Keratinocyte (primary cell): ENCODE measurements around the gene PLEKHG4. TPM values are rescaled to one million over a fixed set of nuclear protein-coding genes. Genes with fewer than 3 reads are reported as not detected.

Source experiments
- DNase-seq: peaks from one replicate; pipeline ENCODE4 v3.0.0-alpha.2; 2011; ENCODE audit warnings: low read depth, missing footprints, low spot score
- FAIRE-seq: peaks from 2 replicates; lab custom pipeline; 2011; peaks lifted over from hg19 to GRCh38; lab: Jason Lieb, UNC
- H2AFZ ChIP-seq: 2 replicates; pipeline ENCODE4 v1.6.0; 2012; ENCODE audit warnings: low read length, control low read depth, inconsistent platforms; ENCODE audit not compliant: control insufficient read depth
- H3K27ac ChIP-seq: 2 replicates; pipeline ENCODE4 v1.5.1; 2011; ENCODE audit warnings: low read length; ENCODE audit not compliant: control insufficient read depth, insufficient read depth
- H3K27me3 ChIP-seq: 3 replicates; pipeline ENCODE4 v1.6.0; 2011; ENCODE audit warnings: low read length; ENCODE audit not compliant: control insufficient read depth, insufficient read depth; ENCODE audit errors: extremely low read depth
- H3K36me3 ChIP-seq, 2 experiments: 2 replicates in 1 of 2; 3 replicates in 1 of 2; pipeline ENCODE4 v1.5.1; 2011; ENCODE audit warnings: low read length in 2 of 2, mild to moderate bottlenecking in 1 of 2; ENCODE audit not compliant: control insufficient read depth in 2 of 2, insufficient read depth in 2 of 2; ENCODE audit errors: extremely low read depth in 1 of 2
- H3K4me1 ChIP-seq: 3 replicates; pipeline ENCODE4 v1.5.1; 2011; ENCODE audit warnings: low read length; ENCODE audit not compliant: control insufficient read depth, insufficient read depth; ENCODE audit errors: extremely low read depth
- H3K4me2 ChIP-seq: 3 replicates; pipeline ENCODE4 v1.6.0; 2011; ENCODE audit warnings: low read depth, low read length; ENCODE audit not compliant: control insufficient read depth, insufficient read depth; ENCODE audit errors: extremely low read depth
- H3K4me3 ChIP-seq, 3 experiments: fragments of 200-600 bp in 1 of 3; sonication (generic) in 1 of 3; 2 replicates in 2 of 3; 3 replicates in 1 of 3; pipeline ENCODE4 v1.5.1; 2011 to 2016; ENCODE audit warnings: low read length in 3 of 3, mild to moderate bottlenecking in 3 of 3, control low read depth in 2 of 3, inconsistent platforms in 1 of 3, low read depth in 1 of 3, mixed read lengths in 1 of 3, mixed run types in 1 of 3, moderate library complexity in 1 of 3; ENCODE audit not compliant: control insufficient read depth in 2 of 3, insufficient read depth in 2 of 3; ENCODE audit errors: extremely low read depth in 1 of 3
- H3K79me2 ChIP-seq: 2 replicates; pipeline ENCODE4 v1.6.0; 2012; ENCODE audit warnings: low read length; ENCODE audit not compliant: control insufficient read depth, insufficient read depth
- H3K9ac ChIP-seq: 3 replicates; pipeline ENCODE4 v1.6.0; 2011; ENCODE audit warnings: low read length; ENCODE audit not compliant: control insufficient read depth, insufficient read depth; ENCODE audit errors: extremely low read depth
- H3K9me1 ChIP-seq: 3 replicates; pipeline ENCODE4 v1.6.0; 2011; ENCODE audit warnings: low read length; ENCODE audit not compliant: control insufficient read depth, insufficient read depth; ENCODE audit errors: extremely low read depth
- H3K9me3 ChIP-seq: 2 replicates; pipeline ENCODE4 v1.5.1; 2012; ENCODE audit warnings: low read depth, low read length; ENCODE audit not compliant: control insufficient read depth
- H4K20me1 ChIP-seq: 3 replicates; pipeline ENCODE4 v1.6.0; 2011; ENCODE audit warnings: low read length; ENCODE audit not compliant: control insufficient read depth, insufficient read depth; ENCODE audit errors: extremely low read depth
- CTCF ChIP-seq, 3 experiments: IDR thresholded peaks in 1 of 3; conservative IDR thresholded peaks in 1 of 3; optimal IDR thresholded peaks in 1 of 3; 2 replicates in 2 of 3; 3 replicates in 1 of 3; pipeline versions ENCODE3 to v1.5.1; 2011; ENCODE audit warnings: low read length in 3 of 3, mild to moderate bottlenecking in 3 of 3, moderate library complexity in 2 of 3, control low read depth in 1 of 3, inconsistent platforms in 1 of 3; ENCODE audit not compliant: insufficient read depth in 2 of 3; ENCODE audit errors: extremely low read depth in 1 of 3
- EZH2 ChIP-seq: IDR thresholded peaks from one replicate; pipeline ENCODE4 v1.6.1; 2012; ENCODE audit warnings: inconsistent platforms, mild to moderate bottlenecking, low read length, moderate library complexity
- dilution Hi-C: fragments of 300-500 bp; cut with MboI; formaldehyde crosslinking; loops from one replicate; pipeline ENCODE4 v1.7.0; 2020; ENCODE audit warnings: low sequenced_read_pairs; ENCODE audit not compliant: extremely low pct_ligation_motif_present
- polyA plus RNA-seq, 5 experiments: library from polyadenylated mRNA; depleted of rRNA in 3 of 5; stranded (reverse) in 3 of 5; stranded (forward) in 1 of 5; unstranded in 1 of 5; fragments of >200 nt; gene quantifications; 1 replicate in 1 of 5; 2 replicates in 3 of 5; 3 replicates in 1 of 5; pipeline versions ENCODE4 v1.2.1 to v1.2.3, GENCODE V29; 2011 to 2012; ENCODE audit warnings: missing spikeins in 2 of 5, low read depth in 1 of 5, low replicate concordance in 1 of 5

PLEKHG4 gene
- polyA plus RNA-seq, 1 donor (not counting 4 experiments of a cell fraction or from before 2014, with no cell fraction given) = 1.3 TPM

- H3K9me1 ChIP-seq = no peaks in the 10 kb centered on the region
- no peaks in the 10 kb centered on the region for H3K9me3 ChIP-seq
- peaks cover 23% of the 10 kb centered on the region for H3K4me1 ChIP-seq
- no peak overlapping the region for H3K4me3 ChIP-seq
- dilution Hi-C loops = no loop called here
- FAIRE-seq (peak; percentile 94), DNase-seq (peak; percentile 87)
- no peak for TF ChIP-seq CTCF (optimal IDR thresholded peaks at IDR 0.05 in 1 of 3, IDR thresholded peaks at IDR 0.05 in 1 of 3, conservative IDR thresholded peaks at IDR 0.05 in 1 of 3; ENCODE audit: extremely low read depth in 1 of 3, insufficient read depth in 2 of 3, low read length in 3 of 3)
- TF ChIP-seq EZH2 = no peak
- H3K79me2 ChIP-seq = no peaks in the 10 kb centered on the region
- H3K9ac ChIP-seq = no peak overlapping the region
- H2AFZ ChIP-seq = no peak overlapping the region
- H3K27me3 ChIP-seq = peaks cover 29% of the 10 kb centered on the region
- H4K20me1 ChIP-seq = no peaks in the 10 kb centered on the region
- H3K36me3 ChIP-seq = no peaks in the 10 kb centered on the region
- peak overlapping the region; percentile 13 for H3K4me2 ChIP-seq
- H3K27ac ChIP-seq = peak overlapping the region; percentile 29
These were observed 1.9 kb upstream of the PLEKHG4 start for GRCh38 chr16:67277294-67277998.

DNA sequence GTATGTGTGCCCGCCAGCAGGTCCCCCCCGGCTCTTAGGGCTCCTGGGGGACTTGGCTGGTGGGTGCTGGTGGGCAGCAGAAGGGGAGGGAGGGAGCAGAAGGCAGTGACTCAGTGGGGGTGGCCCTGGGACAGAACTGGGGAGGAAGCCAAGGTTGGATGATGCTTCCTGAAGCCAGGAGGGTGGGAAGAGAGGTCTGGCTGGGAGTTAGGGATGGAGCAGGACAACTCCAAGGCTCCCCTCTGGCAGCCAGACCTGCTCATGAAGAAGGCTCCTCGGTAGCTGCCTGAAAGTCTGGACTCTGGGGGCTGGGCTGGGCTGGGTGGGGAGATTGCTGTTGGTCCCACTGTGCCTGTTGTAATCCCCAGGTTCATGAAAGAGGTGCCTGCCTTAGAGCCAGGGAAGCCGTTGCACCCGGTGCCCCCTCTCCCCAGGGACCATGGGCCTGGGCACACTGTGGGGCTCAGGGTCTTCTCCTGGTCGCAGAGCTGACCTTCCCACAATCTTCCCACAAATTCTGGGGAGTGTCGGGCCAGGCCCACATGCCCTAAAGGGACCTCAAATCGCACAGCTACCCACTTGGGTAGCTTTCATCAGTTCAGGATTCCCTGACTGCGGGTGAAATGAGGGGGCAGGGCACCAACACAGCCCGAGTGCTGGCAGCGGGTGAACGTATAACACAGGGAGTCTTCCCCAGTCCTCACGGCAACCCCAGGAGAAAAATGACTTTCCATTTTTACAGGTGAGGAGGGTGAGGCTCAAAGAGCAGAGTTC is 1.1 kb upstream of the PLEKHG4 start:
- peak overlapping the region; percentile 65 for H3K9ac ChIP-seq
- DNase-seq = no peak
- H2AFZ ChIP-seq = no peak overlapping the region
- peak overlapping the region; percentile 29 to 63 (median 47) for H3K4me3 ChIP-seq
- H3K36me3 ChIP-seq = no peaks in the 10 kb centered on the region
- no peaks in the 10 kb centered on the region for H3K9me1 ChIP-seq
- peaks cover 36% of the 10 kb centered on the region for H3K27me3 ChIP-seq
- TF ChIP-seq EZH2 (no peak), CTCF (optimal IDR thresholded peaks at IDR 0.05 in 1 of 3, IDR thresholded peaks at IDR 0.05 in 1 of 3, conservative IDR thresholded peaks at IDR 0.05 in 1 of 3; ENCODE audit: extremely low read depth in 1 of 3, insufficient read depth in 2 of 3, low read length in 3 of 3) (no peak)
- H3K4me2 ChIP-seq = peak overlapping the region; percentile 59
- no peaks in the 10 kb centered on the region for H3K79me2 ChIP-seq
- no peaks in the 10 kb centered on the region for H3K9me3 ChIP-seq
- dilution Hi-C loops = no loop called here
- H4K20me1 ChIP-seq = no peaks in the 10 kb centered on the region
- H3K4me1 ChIP-seq = peaks cover 23% of the 10 kb centered on the region
- peak; percentile 71 for FAIRE-seq
- H3K27ac ChIP-seq = peak overlapping the region; percentile 29
